Measurements from ENCODE around the gene FDXACB1.

DNA sequence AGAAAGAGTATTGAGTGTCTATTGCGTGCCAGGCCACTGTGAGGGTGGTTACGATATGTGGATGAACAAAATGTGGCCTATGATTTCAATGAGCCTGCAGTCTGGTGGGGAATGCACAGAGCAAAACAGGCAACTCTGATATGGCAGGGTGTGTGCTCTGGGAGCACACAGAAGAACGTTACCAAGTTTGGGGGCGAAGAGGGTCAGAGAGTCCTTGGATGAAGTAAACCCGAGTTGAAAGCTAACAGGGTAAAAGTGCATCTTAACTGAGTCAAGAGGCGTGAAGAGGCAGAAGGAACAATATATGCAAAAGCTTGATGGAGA lies 634 bp upstream of the FDXACB1 start:
- TF ChIP-seq, protein P1, sequence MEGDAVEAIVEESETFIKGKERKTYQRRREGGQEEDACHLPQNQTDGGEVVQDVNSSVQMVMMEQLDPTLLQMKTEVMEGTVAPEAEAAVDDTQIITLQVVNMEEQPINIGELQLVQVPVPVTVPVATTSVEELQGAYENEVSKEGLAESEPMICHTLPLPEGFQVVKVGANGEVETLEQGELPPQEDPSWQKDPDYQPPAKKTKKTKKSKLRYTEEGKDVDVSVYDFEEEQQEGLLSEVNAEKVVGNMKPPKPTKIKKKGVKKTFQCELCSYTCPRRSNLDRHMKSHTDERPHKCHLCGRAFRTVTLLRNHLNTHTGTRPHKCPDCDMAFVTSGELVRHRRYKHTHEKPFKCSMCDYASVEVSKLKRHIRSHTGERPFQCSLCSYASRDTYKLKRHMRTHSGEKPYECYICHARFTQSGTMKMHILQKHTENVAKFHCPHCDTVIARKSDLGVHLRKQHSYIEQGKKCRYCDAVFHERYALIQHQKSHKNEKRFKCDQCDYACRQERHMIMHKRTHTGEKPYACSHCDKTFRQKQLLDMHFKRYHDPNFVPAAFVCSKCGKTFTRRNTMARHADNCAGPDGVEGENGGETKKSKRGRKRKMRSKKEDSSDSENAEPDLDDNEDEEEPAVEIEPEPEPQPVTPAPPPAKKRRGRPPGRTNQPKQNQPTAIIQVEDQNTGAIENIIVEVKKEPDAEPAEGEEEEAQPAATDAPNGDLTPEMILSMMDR (IDR thresholded peaks at IDR 0.05; ENCODE audit: borderline replicate concordance, extremely low read depth, low read length, poor library complexity, severe bottlenecking): no peak
- TF ChIP-seq EZH2 (IDR thresholded peaks at IDR 0.05; ENCODE audit: borderline replicate concordance, low read depth, low read length, severe bottlenecking): no peak
